Sigmoid colon (tissue), 7 donors: ENCODE measurements around the gene ZNF627. TPM values are rescaled to one million over a fixed set of nuclear protein-coding genes. Genes with fewer than 3 reads are reported as not detected.
A peak's percentile ranks its signal among the peaks of the same experiment; 100 is the strongest.
"Not testable (repeated sequence)": the region's sequence is repeated elsewhere in the genome, so short reads cannot be mapped to it uniquely, and the experiment has no call there.

Experiments used
- DNase-seq: peaks from one replicate; pipeline ENCODE4 v3.0.0-alpha.2; 2019
- H3K27ac ChIP-seq, 4 donors: fragments of 200-600 bp; sonication (generic); one replicate each; pipeline ENCODE4 v1.5.1; 2016 to 2019; ENCODE audit warnings: mild to moderate bottlenecking in 1 of 4
- H3K27me3 ChIP-seq, 3 donors: fragments of 200-600 bp; sonication (generic); one replicate each; pipeline ENCODE4 v1.5.1; 2019; ENCODE audit warnings: mild to moderate bottlenecking in 1 of 3
- H3K36me3 ChIP-seq, 4 donors: fragments of 200-600 bp; sonication (generic); one replicate each; pipeline ENCODE4 v1.5.1; 2016 to 2019
- H3K4me1 ChIP-seq, 4 donors: fragments of 200-600 bp; sonication (generic); one replicate each; pipeline ENCODE4 v1.5.1; 2017 to 2019
- H3K4me3 ChIP-seq, 4 donors: fragments of 200-600 bp; sonication (generic); one replicate each; pipeline ENCODE4 v1.5.1; 2017 to 2019; ENCODE audit warnings: mild to moderate bottlenecking in 2 of 4, moderate library complexity in 1 of 4
- H3K9me3 ChIP-seq, 4 donors: fragments of 200-600 bp in 3 of 4; sonication (generic) in 3 of 4; one replicate each; pipeline versions ENCODE4 v1.5.1 to v1.6.1; 2013 to 2019
- EP300 ChIP-seq, 4 donors: sonication (generic); formaldehyde crosslinking; IDR thresholded peaks; one replicate each; pipeline ENCODE4 v1.6.1; 2017; ENCODE audit warnings: antibody characterized with exemption in 4 of 4
- POLR2A ChIP-seq, 2 donors: fragments of 450-650 bp; IDR thresholded peaks; one replicate each; pipeline ENCODE4 v1.6.1; 2016; ENCODE audit warnings: antibody characterized with exemption in 2 of 2, mild to moderate bottlenecking in 2 of 2, moderate library complexity in 2 of 2
- POLR2AphosphoS5 ChIP-seq, 4 donors: sonication (generic); formaldehyde crosslinking; IDR thresholded peaks; one replicate each; pipeline ENCODE4 v1.6.1; 2017; ENCODE audit warnings: antibody characterized with exemption in 4 of 4
- WGBS, 2 donors: extraction: QIAGEN DNeasy Blood & Tissue Kit; methylation state at CpG; one replicate each; pipeline ENCODE4 v1.1.7; 2013; 5-methylcytosine and 5-hydroxymethylcytosine counted together
- intact Hi-C: fragments of 100-400 bp; cut with DNase I; formaldehyde crosslinking; loops from one replicate; pipeline ENCODE4 v1.15.1; 2023
- polyA plus RNA-seq, 3 donors: library from polyadenylated mRNA; stranded (reverse); fragments of 200-250 nt; gene quantifications; one replicate each; pipeline ENCODE4 v1.2.3, GENCODE V29; 2013
- total RNA-seq, 4 donors: library from RNA; depleted of rRNA; stranded (reverse); fragments of >200 nt; gene quantifications; one replicate each; pipeline ENCODE4 v1.1.0, GENCODE V29; 2016
- TF ChIP-seq, protein P1 (sequence below), 4 experiments: fragments of 450-650 bp in 3 of 4; fragments of 200-600 bp in 1 of 4; IDR thresholded peaks; one replicate each; pipeline ENCODE4 v1.5.1; 2016 to 2019; ENCODE audit warnings: antibody characterized with exemption in 4 of 4, mild to moderate bottlenecking in 3 of 4, moderate library complexity in 2 of 4
- donor health status: healthy with polysubstance abuse.
- donor health status: Bipolar disorder and iron deficiency.
- donor health status: healthy.

Gene ZNF627
- total and polyA plus RNA-seq, 7 donors: 6.2 to 13.8 (median 7.9) TPM

- H3K36me3 ChIP-seq: peaks cover 5 to 34% (median 19%) of the 10 kb centered on the region in 4 donors
- H3K9me3 ChIP-seq: no peaks in the 10 kb centered on the region
- 88 to 89% methylated on average over 4 of the region's 4 CpGs for WGBS, 2 donors
- no peak for DNase-seq
- TF ChIP-seq POLR2AphosphoS5 (IDR thresholded peaks at IDR 0.05) (no peak), EP300 (IDR thresholded peaks at IDR 0.05) (no peak), POLR2A (IDR thresholded peaks at IDR 0.05) (no peak)
- TF ChIP-seq, protein P1, sequence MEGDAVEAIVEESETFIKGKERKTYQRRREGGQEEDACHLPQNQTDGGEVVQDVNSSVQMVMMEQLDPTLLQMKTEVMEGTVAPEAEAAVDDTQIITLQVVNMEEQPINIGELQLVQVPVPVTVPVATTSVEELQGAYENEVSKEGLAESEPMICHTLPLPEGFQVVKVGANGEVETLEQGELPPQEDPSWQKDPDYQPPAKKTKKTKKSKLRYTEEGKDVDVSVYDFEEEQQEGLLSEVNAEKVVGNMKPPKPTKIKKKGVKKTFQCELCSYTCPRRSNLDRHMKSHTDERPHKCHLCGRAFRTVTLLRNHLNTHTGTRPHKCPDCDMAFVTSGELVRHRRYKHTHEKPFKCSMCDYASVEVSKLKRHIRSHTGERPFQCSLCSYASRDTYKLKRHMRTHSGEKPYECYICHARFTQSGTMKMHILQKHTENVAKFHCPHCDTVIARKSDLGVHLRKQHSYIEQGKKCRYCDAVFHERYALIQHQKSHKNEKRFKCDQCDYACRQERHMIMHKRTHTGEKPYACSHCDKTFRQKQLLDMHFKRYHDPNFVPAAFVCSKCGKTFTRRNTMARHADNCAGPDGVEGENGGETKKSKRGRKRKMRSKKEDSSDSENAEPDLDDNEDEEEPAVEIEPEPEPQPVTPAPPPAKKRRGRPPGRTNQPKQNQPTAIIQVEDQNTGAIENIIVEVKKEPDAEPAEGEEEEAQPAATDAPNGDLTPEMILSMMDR (IDR thresholded peaks at IDR 0.05): no peak
- peaks cover 0 to 49% (median 41%) of the 10 kb centered on the region in 4 donors for H3K4me1 ChIP-seq
- intact Hi-C loops: no loop called here
- no peak overlapping the region for H3K27ac ChIP-seq
- no peak overlapping the region for H3K4me3 ChIP-seq
- H3K27me3 ChIP-seq: no peaks in the 10 kb centered on the region
Observed at GRCh38 chr19:11556634-11557420, 40.5 kb upstream of the ZNF627 start.

GRCh38 chr19:11558881-11559828 lies 38.1 kb upstream of the ZNF627 start, which contains the start of gene ELOF1:
ELOF1 (minus strand) TSS chr19:11559230; CDS start chr19:11554347, 4,883 bp downstream.
- intact Hi-C loops: loop anchor here (2.0 kb wide), 1 partner anchor 54 kb away; the partner anchor contains the start of gene ZNF653

DNA sequence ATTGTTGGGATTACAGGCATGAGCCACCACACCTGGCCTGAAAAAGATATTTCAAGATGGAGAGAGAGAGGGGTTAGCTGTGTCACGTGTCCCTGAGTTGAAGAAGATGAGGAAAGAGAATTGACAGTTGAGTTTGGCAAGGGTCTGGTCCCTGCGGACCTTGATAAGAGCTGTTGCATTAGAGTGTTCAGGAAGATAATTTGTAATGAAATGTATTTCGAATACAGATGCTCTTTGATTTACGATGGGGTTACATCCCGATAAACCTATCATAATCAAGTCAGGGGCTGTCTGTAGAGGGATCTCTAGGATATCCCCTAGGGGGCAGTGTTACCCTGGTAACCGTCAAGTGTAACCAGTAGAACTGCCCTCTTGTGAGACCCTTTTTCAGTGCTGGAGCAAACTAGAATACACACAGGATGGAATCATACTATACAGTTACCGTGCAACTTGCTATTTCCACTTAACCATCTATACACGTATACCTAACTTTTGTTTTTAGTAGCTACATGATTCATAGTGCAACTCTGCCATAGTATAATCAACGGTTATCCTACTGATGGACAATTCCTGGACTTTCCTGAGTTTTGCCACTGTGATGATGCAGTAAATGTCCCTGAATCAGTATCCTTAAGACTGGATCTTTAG lies 36.8 kb upstream of the ZNF627 start:
- peak; percentile 66 for DNase-seq
- peaks cover 0 to 4% (median 0%) of the 10 kb centered on the region in 4 donors for H3K36me3 ChIP-seq
- no peaks in the 10 kb centered on the region for H3K27me3 ChIP-seq
- no peak overlapping the region for H3K4me3 ChIP-seq
- TF ChIP-seq, protein P1 (IDR thresholded peaks at IDR 0.05): peak in 3 of 4 experiments; percentile 23 to 49 (median 48)
- no peak for TF ChIP-seq POLR2AphosphoS5 (IDR thresholded peaks at IDR 0.05)
- intact Hi-C loops: loop anchor here (2.0 to 5.0 kb wide), 2 partner anchors 26 to 33 kb away; partner anchors contain the start of gene ECSIT
- WGBS, 2 donors: 15 to 17% methylated on average over 9 of the region's 9 CpGs
- peaks cover 0 to 41% (median 32%) of the 10 kb centered on the region in 4 donors for H3K4me1 ChIP-seq
- H3K9me3 ChIP-seq: no peaks in the 10 kb centered on the region
- H3K27ac ChIP-seq: peak overlapping the region in 2 of 4 donors; percentile 19 to 86

More at GRCh38 chr19:11558881-11559828, 38.1 kb upstream of the ZNF627 start, which contains the start of gene ELOF1:
- Histone ChIP-seq H3K9me3 (no peaks in the 10 kb centered on the region), H3K4me1 (peaks cover 0 to 41% (median 32%) of the 10 kb centered on the region in 4 donors), H3K36me3 (peaks cover 0 to 16% (median 5%) of the 10 kb centered on the region in 4 donors), H3K4me3 (peak within 1 kb of the TSS; percentile 64 to 89 (median 74)), H3K27ac (peak within 1 kb of the TSS; percentile 82 to 86 (median 84)), H3K27me3 (no peaks in the 10 kb centered on the region)
- peak; percentile 91 to 98 (median 96) for TF ChIP-seq POLR2AphosphoS5 (IDR thresholded peaks at IDR 0.05)
- peak in 2 of 4 donors; percentile 14 to 24 for TF ChIP-seq EP300 (IDR thresholded peaks at IDR 0.05)
- TF ChIP-seq, protein P1 (IDR thresholded peaks at IDR 0.05): peak in 2 of 4 experiments; percentile 18 to 35
- TF ChIP-seq POLR2A (IDR thresholded peaks at IDR 0.05): peak; percentile 86 to 88
- peak; percentile 99 for DNase-seq
- 2% methylated on average over 57 of the region's 57 CpGs for whole genome bisulfite sequencing, 2 donors

GRCh38 chr19:11563532-11563931 lies 33.8 kb upstream of the ZNF627 start:
- no peak overlapping the region for H3K27ac ChIP-seq

GRCh38 chr19:11564082-11564807 lies 33.0 kb upstream of the ZNF627 start:
- not testable (repeated sequence) for H3K27me3 ChIP-seq, DNase-seq, H3K4me3 ChIP-seq, H3K36me3 ChIP-seq, H3K27ac ChIP-seq, H3K9me3 ChIP-seq
- intact Hi-C loops: loop anchor here (5.0 kb wide), 1 partner anchor 37 kb away; the partner anchor contains the start of gene ECSIT
- peaks cover 0 to 15% (median 11%) of the 10 kb centered on the region in 4 donors for H3K4me1 ChIP-seq
- WGBS, 2 donors: 91 to 93% methylated on average over 6 of the region's 6 CpGs

More at GRCh38 chr19:11563532-11563931, 33.8 kb upstream of the ZNF627 start:
- no peak for DNase-seq
- WGBS, 2 donors: 87 to 91% methylated on average over 8 of the region's 8 CpGs
- Histone ChIP-seq H3K36me3 (no peaks in the 10 kb centered on the region), H3K27me3 (no peaks in the 10 kb centered on the region), H3K4me1 (peaks cover 0 to 16% (median 12%) of the 10 kb centered on the region in 4 donors), H3K9me3 (no peaks in the 10 kb centered on the region), H3K4me3 (no peak overlapping the region)
- TF ChIP-seq POLR2A (IDR thresholded peaks at IDR 0.05) (no peak), EP300 (IDR thresholded peaks at IDR 0.05) (no peak), POLR2AphosphoS5 (IDR thresholded peaks at IDR 0.05) (no peak)
- TF ChIP-seq, protein P1 (IDR thresholded peaks at IDR 0.05): no peak
- intact Hi-C loops: loop anchor here (5.0 kb wide), 1 partner anchor 36 kb away; the partner anchor contains the start of gene ECSIT

GRCh38 chr19:11565649-11565980 lies 31.7 kb upstream of the ZNF627 start:
- intact Hi-C loops, H3K9me3 ChIP-seq, H3K27me3 ChIP-seq, DNase-seq, H3K4me1 ChIP-seq, H3K36me3 ChIP-seq, H3K27ac ChIP-seq, H3K4me3 ChIP-seq: not testable (repeated sequence)
- WGBS, 2 donors: 89 to 91% methylated on average over 5 of the region's 5 CpGs
